OCI-LY3 (cell line): Measurements from ENCODE around the gene MACF1.
"Not testable (repeated sequence)": the region's sequence is repeated elsewhere in the genome, so short reads cannot be mapped to it uniquely, and the experiment has no call there.

Source experiments
- H2AFZ ChIP-seq: fragments of 200-600, 300-600 bp; shearing (Covaris generic); 2 replicates; pipeline ENCODE4 v1.6.0; 2014; ENCODE audit warnings: antibody characterized with exemption, low read depth, low read length
- H3K27ac ChIP-seq: fragments of 200-600, 300-600 bp; sonication (generic); 2 replicates; pipeline ENCODE4 v1.5.1; 2014; ENCODE audit warnings: mild to moderate bottlenecking, low read length, moderate library complexity, mixed read lengths
- H3K27me3 ChIP-seq: fragments of 200-600, 300-600 bp; sonication (generic); 2 replicates; pipeline ENCODE4 v1.6.1; 2014; ENCODE audit warnings: low read depth, low read length, mixed read lengths
- H3K36me3 ChIP-seq: fragments of 200-600, 300-600 bp; sonication (generic); replicated peaks from 2 replicates; pipeline ENCODE3; 2014; ENCODE audit warnings: low read depth, low read length, mixed read lengths
- H3K4me1 ChIP-seq: fragments of 300-600, 200-600 bp; sonication (generic); 2 replicates; pipeline ENCODE4 v1.6.1; 2014; ENCODE audit warnings: low read length, mixed read lengths
- H3K4me2 ChIP-seq: fragments of 200-600, 300-600 bp; sonication (generic); 2 replicates; pipeline ENCODE4 v1.6.1; 2014; ENCODE audit warnings: low read length, mixed read lengths
- H3K4me3 ChIP-seq: fragments of 300-600, 200-600 bp; sonication (generic); 2 replicates; pipeline ENCODE4 v1.5.1; 2014; ENCODE audit warnings: antibody characterized with exemption, mild to moderate bottlenecking, low read length, moderate library complexity
- H3K79me2 ChIP-seq: fragments of 300-600, 200-600 bp; shearing (Covaris generic); 2 replicates; pipeline ENCODE4 v1.6.1; 2014; ENCODE audit warnings: mild to moderate bottlenecking, low read length, mixed read lengths
- H3K9ac ChIP-seq: fragments of 300-600, 200-600 bp; shearing (Covaris generic); 2 replicates; pipeline ENCODE4 v1.6.0; 2014; ENCODE audit warnings: mild to moderate bottlenecking, low read length, moderate library complexity
- H3K9me3 ChIP-seq: fragments of 200-600, 300-600 bp; shearing (Covaris generic); 2 replicates; pipeline ENCODE4 v1.6.1; 2014; ENCODE audit warnings: low read length, mixed read lengths; ENCODE audit not compliant: insufficient read depth
- H4K20me1 ChIP-seq: fragments of 200-600, 300-600 bp; sonication (generic); 2 replicates; pipeline ENCODE4 v1.6.1; 2016; ENCODE audit warnings: low read length, mixed read lengths; ENCODE audit not compliant: insufficient read depth
- EZH2phosphoT487 ChIP-seq: fragments of 200-600 bp; shearing (Covaris generic); IDR thresholded peaks from 2 replicates; pipeline ENCODE4 v1.6.1; 2018; ENCODE audit warnings: antibody characterized with exemption, mixed run types, low read depth
- TF ChIP-seq, protein P1 (sequence below): fragments of 200-600, 300-600 bp; sonication (generic); IDR thresholded peaks from 2 replicates; pipeline ENCODE4 v1.5.1; 2014; ENCODE audit warnings: antibody characterized with exemption, low read length, low read depth

The MACF1 gene

DNA sequence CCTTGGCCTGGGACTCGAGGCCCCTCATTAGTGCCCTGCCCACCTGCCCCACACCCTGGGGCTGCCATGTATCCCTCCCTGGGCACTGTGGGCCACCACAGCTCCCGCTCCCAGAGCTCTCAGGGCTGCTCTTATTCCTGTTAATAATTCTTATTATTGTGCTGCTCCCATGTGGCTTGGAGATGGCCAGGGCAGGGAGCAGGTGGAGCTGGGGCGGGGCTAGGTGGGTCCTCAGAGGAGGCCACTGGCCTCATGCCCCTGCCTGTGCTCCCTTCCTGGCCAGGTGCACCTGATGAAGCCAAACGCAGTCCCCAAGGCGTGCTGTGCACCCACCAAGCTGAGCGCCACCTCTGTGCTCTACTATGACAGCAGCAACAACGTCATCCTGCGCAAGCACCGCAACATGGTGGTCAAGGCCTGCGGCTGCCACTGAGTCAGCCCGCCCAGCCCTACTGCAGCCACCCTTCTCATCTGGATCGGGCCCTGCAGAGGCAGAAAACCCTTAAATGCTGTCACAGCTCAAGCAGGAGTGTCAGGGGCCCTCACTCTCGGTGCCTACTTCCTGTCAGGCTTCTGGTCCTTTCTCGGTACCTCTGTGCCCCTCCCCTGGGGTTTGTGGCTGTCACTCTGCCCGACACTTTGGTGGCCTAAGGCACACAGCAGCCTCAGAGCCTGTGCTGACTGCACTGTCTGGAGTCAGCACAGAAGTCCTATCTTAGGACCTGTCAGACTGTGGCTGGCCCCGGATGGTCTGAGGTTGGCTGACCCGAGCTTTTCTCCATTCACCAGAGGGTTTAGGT, 321.1 kb downstream of the MACF1 start:
- peak overlapping the region; percentile 33; the same call in 1 of the 2 replicates for H3K9ac ChIP-seq
- H3K9me3 ChIP-seq, result no peaks in the 10 kb centered on the region
- H3K4me1 ChIP-seq, result peaks cover 15% of the 10 kb centered on the region
- H3K27ac ChIP-seq, result peak overlapping the region; percentile 62
- H3K79me2 ChIP-seq, result no peaks in the 10 kb centered on the region
- H3K27me3 ChIP-seq, result no peaks in the 10 kb centered on the region
- peak overlapping the region; percentile 39 for H3K4me3 ChIP-seq
- peak overlapping the region; percentile 67 for H3K4me2 ChIP-seq
- H3K36me3 ChIP-seq, result no peaks in the 10 kb centered on the region
- no peaks in the 10 kb centered on the region for H4K20me1 ChIP-seq
- peak overlapping the region; percentile 70; the same call in 1 of the 2 replicates for H2AFZ ChIP-seq
- TF ChIP-seq, protein P1, sequence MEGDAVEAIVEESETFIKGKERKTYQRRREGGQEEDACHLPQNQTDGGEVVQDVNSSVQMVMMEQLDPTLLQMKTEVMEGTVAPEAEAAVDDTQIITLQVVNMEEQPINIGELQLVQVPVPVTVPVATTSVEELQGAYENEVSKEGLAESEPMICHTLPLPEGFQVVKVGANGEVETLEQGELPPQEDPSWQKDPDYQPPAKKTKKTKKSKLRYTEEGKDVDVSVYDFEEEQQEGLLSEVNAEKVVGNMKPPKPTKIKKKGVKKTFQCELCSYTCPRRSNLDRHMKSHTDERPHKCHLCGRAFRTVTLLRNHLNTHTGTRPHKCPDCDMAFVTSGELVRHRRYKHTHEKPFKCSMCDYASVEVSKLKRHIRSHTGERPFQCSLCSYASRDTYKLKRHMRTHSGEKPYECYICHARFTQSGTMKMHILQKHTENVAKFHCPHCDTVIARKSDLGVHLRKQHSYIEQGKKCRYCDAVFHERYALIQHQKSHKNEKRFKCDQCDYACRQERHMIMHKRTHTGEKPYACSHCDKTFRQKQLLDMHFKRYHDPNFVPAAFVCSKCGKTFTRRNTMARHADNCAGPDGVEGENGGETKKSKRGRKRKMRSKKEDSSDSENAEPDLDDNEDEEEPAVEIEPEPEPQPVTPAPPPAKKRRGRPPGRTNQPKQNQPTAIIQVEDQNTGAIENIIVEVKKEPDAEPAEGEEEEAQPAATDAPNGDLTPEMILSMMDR, result no peak
- TF ChIP-seq EZH2phosphoT487, result no peak

DNA sequence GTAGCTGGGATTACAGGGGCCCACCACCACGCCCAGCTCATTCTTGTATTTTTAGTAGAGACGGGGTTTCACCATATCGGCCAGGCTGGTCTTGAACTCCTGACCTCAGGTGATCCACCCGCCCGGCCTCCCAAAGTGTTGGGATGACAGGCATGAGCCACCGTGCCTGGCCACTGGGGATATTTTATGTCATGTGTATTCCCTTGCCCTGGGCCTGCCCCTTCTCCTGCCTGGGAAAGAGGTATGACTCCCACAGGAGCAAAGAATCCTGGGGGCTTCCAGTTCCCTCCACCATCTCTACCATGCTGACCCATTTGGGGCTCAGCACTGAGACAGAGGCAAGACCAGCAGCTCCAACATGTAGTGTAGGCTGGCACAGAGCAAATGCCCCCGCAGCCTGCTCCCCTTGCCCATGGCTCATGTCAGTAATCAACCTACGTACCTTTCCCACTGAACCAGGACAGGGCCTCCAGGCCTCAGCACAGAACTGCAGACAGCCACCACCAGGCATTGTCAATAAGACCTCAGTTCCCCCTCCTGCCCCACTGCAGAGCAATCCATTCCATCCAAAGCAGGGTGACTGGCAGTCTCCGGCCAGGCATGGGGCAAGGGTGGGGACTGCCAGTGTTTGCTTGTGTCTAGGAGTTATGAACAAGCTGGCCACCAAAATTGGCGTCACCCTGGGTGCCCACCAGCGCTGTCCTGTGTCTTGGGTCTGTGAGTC, 322.1 kb downstream of the MACF1 start:
- no peaks in the 10 kb centered on the region for H3K9me3 ChIP-seq
- no peaks in the 10 kb centered on the region for H3K36me3 ChIP-seq
- H4K20me1 ChIP-seq, result no peaks in the 10 kb centered on the region
- H3K4me2 ChIP-seq, result no peak overlapping the region
- H3K79me2 ChIP-seq, result no peaks in the 10 kb centered on the region
- H3K27me3 ChIP-seq, result no peaks in the 10 kb centered on the region
- no peak overlapping the region for H3K27ac ChIP-seq
- H3K9ac ChIP-seq, result no peak overlapping the region
- H3K4me1 ChIP-seq, result peaks cover 15% of the 10 kb centered on the region
- TF ChIP-seq, protein P1, result no peak
- TF ChIP-seq EZH2phosphoT487, result no peak
- no peak overlapping the region for H3K4me3 ChIP-seq
- no peak overlapping the region for H2AFZ ChIP-seq

DNA sequence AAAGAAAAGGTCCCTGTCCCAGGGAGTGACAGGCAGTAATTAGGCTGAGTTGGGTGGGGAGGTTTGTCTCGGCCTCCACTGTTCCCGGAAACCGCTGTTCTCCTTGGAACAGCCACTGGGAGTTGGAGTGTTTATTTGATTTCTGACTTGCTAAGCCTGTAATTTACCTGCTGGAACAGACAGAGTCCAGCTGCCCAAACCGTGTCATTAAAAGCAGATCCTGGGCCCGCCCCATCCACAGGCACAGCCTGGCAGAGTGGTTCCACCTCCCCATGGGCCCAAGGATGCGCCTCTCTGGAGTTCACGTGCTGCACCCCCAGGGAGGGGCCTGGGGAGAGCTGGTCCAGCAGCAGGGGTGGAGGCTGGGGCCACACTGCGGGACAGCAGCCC, 322.7 kb downstream of the MACF1 start:
- not testable (repeated sequence) for H3K27me3 ChIP-seq, H3K9ac ChIP-seq, H3K4me2 ChIP-seq, H3K27ac ChIP-seq, H4K20me1 ChIP-seq, H2AFZ ChIP-seq, H3K36me3 ChIP-seq, H3K9me3 ChIP-seq, H3K79me2 ChIP-seq, H3K4me3 ChIP-seq
- peaks cover 15% of the 10 kb centered on the region for H3K4me1 ChIP-seq

DNA sequence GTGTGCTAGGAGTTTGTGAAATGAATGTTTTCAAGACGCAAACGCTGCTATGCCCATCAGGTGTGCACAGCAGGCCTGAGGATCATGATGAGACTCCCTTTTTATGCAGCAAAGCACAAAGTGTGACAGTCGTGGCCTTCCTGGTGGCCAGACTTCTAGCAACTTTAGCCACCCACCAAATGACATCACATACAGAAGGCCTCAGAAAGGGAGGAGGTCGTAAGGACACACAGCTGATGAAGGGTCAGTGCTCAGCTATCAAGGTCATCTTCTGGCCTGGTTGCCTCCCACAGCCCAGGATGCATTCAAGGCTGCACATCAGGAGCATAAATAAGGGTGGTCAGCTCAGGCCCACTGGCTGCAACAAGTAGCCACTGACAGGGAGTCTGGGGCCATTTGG, 323.6 kb downstream of the MACF1 start:
- Histone ChIP-seq H3K79me2 (no peaks in the 10 kb centered on the region), H3K9me3 (no peaks in the 10 kb centered on the region), H3K27ac (no peak overlapping the region), H3K9ac (no peak overlapping the region), H3K4me3 (no peak overlapping the region), H3K27me3 (no peaks in the 10 kb centered on the region), H3K36me3 (no peaks in the 10 kb centered on the region), H3K4me2 (no peak overlapping the region), H3K4me1 (peaks cover 15% of the 10 kb centered on the region), H4K20me1 (no peaks in the 10 kb centered on the region), H2AFZ (no peak overlapping the region)
- no peak for TF ChIP-seq EZH2phosphoT487
- TF ChIP-seq, protein P1, result no peak
